Vagina (tissue), 2 donors: ENCODE data around the gene MPHOSPH9.

Experiments
- CTCF ChIP-seq, 3 experiments: fragments of 450-650 bp in 2 of 3; fragments of 200-600 bp in 1 of 3; sonication (generic) in 1 of 3; IDR thresholded peaks; one replicate each; pipeline ENCODE4 v1.5.1; 2017 to 2019; ENCODE audit warnings: antibody characterized with exemption in 3 of 3, mild to moderate bottlenecking in 2 of 3, moderate library complexity in 2 of 3
- POLR2A ChIP-seq, 2 donors: fragments of 450-650 bp; IDR thresholded peaks; one replicate each; pipeline ENCODE4 v1.6.1; 2017; ENCODE audit warnings: antibody characterized with exemption in 2 of 2, mild to moderate bottlenecking in 2 of 2, moderate library complexity in 2 of 2
- POLR2AphosphoS5 ChIP-seq, 2 donors: sonication (generic); formaldehyde crosslinking; IDR thresholded peaks; one replicate each; pipeline ENCODE4 v1.9.0; 2017; ENCODE audit warnings: antibody characterized with exemption in 2 of 2, mild to moderate bottlenecking in 2 of 2, low read depth in 1 of 2; ENCODE audit not compliant: insufficient read depth in 1 of 2

- no peak for TF ChIP-seq CTCF (IDR thresholded peaks at IDR 0.05)
- no peak for TF ChIP-seq POLR2A (IDR thresholded peaks at IDR 0.05)
- TF ChIP-seq POLR2AphosphoS5 (IDR thresholded peaks at IDR 0.05; ENCODE audit: insufficient read depth in 1 of 2, low read depth in 1 of 2): no peak
Measured at GRCh38 chr12:123134826-123135225, 98.1 kb downstream of the MPHOSPH9 start.
